ENCODE results near the gene ATP8A2.

The ATP8A2 gene

DNA sequence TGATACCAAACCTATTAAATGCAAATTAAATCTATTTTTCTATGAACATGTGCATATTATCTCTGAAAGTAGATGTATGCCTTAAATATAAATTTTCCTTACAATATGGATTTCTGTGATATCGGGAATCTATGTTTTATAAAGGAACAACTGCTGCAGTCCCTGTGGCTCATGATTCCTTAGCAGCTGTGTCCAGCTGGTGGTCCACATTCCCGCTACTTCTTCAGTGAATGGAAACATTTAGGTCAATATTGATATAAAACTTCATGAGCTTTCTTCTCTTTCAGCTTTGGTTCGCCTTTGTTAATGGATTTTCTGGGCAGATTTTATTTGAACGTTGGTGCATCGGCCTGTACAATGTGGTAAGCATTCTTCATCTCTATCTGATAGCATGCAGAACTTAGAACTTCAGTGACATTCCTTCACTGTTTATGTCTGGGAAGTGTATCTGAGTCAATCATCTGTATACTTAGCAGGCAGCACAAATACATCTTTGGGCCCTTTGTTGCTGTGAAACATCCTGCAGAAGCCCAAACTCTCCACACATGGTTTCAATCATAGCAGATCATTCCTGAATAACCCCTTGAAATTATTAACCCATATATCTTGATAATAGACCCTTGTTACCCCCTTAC is 456.2 kb downstream of the ATP8A2 start:
- DNase-seq = no peak

- no peak for DNase-seq
Observed at GRCh38 chr13:25833761-25834160, 462.0 kb downstream of the ATP8A2 start.

DNA sequence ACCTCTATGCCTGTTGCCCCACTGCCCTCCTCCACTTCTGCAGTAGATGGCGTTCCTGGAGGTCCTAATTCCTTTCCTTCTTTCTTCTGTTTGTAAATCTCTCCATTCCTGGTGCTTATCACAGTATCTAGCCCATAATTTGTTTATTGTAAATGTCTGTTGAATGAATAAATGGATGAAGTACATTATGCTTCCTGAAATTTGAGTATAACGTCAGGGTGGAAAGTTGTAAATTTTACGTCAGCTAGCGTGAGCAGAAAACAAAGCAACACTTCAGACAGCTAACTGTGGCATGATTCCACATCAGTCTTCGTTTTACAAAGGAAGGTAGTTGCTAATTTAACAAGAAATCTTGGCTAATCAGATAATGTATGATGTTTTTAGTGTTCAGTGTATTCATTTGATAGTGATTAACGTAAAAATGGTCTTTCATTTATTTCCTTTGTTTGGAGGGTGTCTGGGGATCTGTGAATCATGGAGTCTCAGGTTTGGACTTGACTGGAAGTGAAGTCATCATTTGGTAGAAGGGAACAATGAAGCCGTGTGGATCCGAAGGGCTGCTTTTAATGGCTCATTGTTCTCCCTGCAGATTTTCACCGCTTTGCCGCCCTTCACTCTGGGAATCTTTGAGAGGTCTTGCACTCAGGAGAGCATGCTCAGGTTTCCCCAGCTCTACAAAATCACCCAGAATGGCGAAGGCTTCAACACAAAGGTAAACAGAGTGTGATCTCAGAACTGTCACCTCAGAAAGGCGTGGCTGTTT is 465.0 kb downstream of the ATP8A2 start:
- DNase-seq = no peak

- DNase-seq = no peak
Observed at GRCh38 chr13:25839371-25839770, 467.6 kb downstream of the ATP8A2 start.

GRCh38 chr13:25840261-25840660 is 468.5 kb downstream of the ATP8A2 start:
- no peak for DNase-seq

GRCh38 chr13:25840931-25841330 is 469.2 kb downstream of the ATP8A2 start:
- no peak for DNase-seq

DNA sequence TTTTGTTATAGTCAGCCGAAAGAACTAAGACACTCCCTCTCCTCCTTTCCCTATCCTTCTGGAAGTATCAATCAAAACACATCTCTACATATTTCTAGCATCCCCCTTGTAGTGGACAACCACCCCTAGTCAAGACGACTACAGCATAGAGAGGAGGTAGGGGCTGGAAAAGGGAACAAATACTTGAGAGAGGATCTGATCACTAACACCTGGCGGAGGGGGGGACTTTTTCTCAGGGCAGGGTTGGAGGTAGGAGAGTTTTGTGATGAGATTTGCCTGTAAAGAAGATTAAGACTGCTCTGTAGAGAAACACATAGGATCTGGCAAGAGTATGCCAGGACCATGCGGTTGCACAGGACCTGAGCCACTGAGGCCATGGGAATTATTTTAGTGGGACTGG is 471.9 kb downstream of the ATP8A2 start:
- no peak for DNase-seq

DNA sequence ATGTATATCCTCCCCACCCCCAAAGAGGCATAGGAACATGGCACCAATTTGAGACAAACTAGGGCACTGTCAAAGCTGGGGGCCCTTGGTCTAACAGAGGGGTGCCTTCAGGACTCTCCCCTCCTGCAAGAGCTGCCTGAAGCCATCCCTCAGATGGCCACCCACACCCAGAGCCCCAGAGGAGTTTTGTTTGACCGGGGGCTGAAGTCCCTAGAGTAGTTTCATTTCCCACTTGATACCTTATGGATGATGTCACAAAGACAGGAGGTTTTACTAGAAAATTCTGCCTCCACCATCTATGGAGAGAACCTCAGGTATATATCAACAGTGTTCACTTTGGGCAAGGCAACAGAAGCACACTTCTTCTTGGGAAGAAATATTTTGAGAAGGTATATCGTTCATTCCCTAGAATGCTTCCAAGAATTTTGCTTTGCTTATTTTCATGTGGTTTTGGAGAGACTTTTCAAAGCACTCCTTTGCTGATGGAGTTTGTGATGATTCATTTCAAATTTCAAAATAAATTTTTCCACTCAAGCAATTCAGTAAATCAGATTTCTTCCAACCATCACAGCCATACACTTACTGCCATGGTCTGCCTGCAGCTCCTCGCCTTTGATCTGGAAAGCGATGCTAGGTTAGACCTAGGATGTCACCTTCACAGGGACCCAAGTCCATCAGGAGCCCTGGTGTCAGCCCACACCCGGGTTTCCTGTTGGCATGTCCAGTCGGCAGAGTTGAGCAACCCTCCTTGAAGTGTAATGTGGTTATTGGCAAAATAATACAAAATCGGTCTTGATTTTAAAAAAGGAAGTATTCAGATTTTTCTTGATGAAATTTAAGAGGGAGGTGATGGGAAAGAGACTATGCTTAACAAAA is 473.0 kb downstream of the ATP8A2 start:
- DNase-seq = no peak

DNA sequence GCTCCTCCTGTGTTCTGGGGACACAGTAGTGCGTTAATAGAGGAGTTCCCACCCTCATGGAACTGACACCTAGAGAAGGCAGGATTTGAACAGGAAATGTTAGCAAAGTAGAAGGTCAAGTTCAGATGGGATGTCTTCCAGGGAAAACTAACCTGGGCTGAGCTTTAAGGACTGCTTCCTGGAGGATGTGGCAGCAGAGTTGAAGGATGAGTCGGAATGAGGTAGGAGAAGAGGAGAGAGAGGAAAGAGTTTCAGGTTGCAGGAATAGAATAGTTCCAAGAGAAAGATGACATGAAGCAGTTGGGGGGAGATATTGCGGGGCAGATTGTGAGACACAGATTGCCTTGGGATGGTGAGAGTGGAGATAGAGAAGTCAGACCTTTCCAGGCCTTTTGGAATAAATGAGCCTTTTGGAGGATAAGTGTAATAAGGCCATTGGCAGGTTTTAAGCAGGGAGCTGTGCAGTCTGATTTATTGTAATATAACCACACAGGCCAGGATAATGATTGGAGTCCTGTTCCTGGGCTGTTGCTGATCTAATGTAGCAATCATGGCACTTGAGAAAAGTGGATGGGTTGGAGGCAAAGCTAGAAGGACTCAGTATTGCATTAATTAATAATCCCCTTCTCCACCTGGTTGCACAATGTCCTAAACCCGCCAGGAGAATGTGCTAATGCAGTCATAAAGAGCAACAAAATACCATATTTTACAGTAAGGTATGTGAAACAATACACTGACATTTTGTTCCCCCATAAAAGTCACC is 474.6 kb downstream of the ATP8A2 start:
- no peak for DNase-seq

DNA sequence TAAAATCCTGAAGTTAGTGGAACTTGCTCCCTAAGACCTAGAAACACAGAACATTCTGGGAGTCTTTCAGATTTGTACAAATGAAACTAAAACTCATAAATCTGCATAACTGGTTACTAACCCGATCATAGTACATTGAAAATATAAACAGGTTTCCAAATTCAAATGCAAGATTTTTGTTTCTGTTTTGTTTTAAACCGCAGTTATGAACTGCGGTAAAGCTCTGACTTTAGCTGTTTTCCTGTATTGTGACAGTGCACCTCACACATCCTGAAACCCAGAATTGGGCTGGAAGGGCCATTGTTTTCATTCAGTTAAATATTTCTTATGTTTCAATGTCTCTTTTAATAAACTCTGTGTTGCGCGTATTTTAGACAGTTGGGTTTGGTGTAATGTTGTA is 475.4 kb downstream of the ATP8A2 start:
- no peak for DNase-seq

DNA sequence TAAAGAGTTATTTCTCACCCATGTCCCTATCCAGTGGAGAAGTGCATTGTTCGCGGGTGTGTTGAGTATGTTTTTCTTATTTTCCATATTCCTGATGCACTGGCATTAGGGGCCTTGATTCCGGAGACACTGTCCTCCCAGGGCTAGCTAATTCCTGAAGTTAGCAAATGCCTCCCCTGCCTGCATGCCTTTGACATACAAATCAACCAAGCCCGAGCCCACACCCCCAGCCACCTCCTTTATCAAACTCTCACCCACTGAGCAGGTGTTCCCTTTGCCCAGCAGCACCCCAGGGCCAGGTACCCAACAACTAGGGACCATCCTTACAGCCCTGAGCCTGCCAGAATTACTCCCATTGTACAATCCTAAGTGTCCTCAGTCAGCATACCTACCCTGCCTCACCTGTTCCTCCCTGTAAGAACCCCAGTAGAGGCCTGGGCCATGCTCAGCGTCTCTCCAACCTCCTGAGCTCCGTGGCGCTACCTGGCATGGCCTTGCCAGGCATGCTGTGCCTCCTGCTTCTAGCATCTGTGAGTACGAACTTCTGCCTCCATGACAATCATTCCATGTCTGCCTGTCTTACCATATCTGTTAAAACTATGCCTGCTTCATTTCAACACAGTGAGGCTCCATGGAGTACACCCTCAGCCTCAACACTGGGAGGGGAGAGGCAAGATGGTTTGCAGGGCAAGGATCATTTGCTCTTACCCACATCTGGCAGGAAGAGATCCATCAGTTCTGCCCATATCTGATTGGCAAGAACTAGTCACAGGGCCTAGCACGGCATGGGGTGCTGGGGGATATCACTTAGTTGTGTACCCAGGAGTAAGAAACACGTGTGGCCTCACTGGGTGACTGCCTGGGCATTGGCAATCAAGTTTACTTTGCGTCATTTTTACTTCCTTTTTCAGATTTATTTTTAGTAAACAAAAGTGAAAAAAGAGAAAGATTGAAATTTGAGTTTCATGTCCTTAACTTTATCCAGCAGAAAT is 476.2 kb downstream of the ATP8A2 start:
- DNase-seq = no peak

GRCh38 chr13:25848812-25849745 is 477.3 kb downstream of the ATP8A2 start:
- DNase-seq = no peak

DNA sequence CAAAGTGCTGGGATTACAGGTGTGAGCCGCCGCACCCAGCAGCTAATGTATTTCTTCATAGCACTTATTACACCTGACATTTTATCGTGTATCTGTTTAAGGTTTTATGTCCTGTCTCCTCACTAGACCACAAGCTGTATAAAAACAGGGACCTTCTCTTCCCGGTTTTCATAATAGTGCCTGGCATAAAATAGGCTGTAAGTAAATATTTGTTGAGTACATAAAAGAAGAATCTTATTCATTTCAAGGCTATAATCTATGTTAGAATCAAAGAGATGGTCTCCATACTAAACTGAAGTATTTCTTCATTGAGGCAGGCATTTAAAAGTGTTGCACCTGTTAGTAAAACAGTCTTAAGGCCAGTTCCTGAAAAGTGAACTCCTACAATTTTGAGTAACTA is 486.1 kb downstream of the ATP8A2 start:
- no peak for DNase-seq

DNA sequence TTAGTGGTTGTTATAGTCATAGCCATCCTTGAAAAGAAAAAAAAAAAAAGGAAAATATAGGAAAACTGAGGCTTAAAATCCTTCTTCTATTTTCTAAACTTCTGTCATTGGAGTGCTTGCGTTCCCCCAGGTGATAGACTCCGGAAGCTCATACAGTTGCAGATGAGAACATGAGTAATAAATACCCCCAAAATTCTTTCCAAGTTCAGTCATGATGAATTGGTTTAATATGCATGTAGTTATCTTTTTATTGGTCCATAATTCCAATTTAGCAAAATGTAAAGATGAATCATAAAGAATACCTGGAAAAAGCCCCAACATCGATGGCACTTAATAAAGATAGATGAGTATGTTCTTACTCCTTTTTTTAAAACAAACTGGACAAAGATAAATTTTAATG is 487.8 kb downstream of the ATP8A2 start:
- DNase-seq = no peak

GRCh38 chr13:25860265-25860664 is 488.5 kb downstream of the ATP8A2 start:
- no peak for DNase-seq

GRCh38 chr13:25860862-25861261 is 489.1 kb downstream of the ATP8A2 start:
- DNase-seq = no peak

DNA sequence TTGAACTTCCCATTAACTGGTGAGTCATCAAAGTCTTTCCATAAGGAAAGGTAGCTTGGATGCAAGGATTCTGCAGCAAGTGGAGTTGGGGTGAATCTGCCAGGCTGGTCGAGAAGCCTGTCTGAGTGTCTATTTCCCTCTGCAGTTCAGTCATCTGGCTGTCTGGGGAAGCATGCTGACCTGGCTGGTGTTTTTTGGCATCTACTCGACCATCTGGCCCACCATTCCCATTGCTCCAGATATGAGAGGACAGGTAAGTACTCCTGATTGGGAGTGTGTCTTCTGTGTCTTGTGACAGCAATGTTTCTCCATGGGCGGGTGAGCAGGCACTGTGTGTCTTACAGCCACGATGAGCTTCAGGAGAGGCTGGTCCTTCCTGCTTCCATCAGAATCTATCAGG is 490.4 kb downstream of the ATP8A2 start:
- no peak for DNase-seq

- no peak for DNase-seq
Observed at GRCh38 chr13:25864116-25864515, 492.3 kb downstream of the ATP8A2 start.

- DNase-seq = no peak
Observed at GRCh38 chr13:25864936-25865335, 493.2 kb downstream of the ATP8A2 start.

DNA sequence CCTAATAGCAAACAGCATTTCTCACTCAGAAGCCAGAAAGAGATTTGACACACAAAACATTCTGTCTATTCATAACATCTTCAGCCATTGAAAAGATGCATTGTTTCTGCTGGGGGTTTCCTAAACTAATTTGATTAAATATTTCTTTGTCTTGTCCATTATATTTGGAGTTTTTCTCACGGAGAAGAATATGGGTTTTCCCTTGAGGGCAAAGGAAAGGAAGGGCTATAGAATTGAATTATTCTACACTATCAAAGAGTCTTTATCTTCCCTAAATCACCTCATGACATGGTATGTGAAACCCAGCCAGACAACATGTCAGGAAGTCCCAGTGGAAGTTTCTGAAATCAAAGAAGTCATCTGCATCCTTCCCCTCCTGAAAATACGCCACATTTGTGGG is 493.6 kb downstream of the ATP8A2 start:
- DNase-seq = no peak

DNA sequence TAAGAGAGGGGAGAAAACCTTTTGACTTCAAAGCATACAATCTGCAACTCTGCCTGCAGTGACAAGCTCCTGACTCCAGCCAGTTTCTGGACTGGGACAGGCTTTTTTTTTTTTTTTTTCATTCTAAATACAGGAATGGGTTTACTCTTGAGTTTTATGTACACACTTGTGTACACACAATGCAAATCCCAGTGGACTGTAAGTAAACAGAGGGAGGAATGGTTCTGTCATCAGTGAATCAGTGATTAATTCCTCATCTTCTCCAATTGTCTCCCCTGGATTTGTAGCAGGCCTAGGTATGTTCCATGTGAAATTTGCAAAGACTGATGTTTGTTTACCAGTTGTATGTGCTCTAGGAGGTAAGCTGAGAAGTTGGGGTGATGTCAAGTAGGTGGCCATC is 495.3 kb downstream of the ATP8A2 start:
- no peak for DNase-seq

All from activated gamma-delta T cell treated with Interleukin-2 at 50 U/mL for 16 hours (primary cell).